GM12873 (cell line): ENCODE measurements around the gene IPO9.

Experiments
- TF ChIP-seq, protein P1 (sequence below): IDR thresholded peaks from 2 replicates; pipeline ENCODE4 v1.5.1; 2012; ENCODE audit warnings: low read depth, mild to moderate bottlenecking, moderate library complexity, low read length, control low read depth; ENCODE audit not compliant: insufficient read depth; ENCODE audit errors: missing control alignments

Gene IPO9

DNA sequence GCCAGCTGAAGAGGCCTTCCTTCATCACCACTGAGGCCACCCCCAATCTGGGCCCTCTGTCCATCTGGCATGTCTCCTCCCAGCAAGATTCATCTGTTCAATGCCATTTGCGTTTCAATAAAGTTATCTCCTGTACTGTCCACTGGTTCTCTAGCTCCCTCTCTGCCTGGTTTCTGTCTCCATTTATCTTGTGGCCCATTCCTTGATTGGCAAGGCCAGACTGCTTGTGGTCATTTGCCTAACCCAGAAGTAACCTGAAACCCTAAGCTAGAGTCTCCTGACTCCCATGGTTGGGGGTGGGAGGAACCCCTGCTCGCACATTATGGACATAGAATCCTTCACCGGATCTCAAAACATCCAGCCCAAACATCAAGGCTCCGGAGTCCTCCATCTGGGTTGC, 2.1 kb upstream of the IPO9 start:
- TF ChIP-seq, protein P1, sequence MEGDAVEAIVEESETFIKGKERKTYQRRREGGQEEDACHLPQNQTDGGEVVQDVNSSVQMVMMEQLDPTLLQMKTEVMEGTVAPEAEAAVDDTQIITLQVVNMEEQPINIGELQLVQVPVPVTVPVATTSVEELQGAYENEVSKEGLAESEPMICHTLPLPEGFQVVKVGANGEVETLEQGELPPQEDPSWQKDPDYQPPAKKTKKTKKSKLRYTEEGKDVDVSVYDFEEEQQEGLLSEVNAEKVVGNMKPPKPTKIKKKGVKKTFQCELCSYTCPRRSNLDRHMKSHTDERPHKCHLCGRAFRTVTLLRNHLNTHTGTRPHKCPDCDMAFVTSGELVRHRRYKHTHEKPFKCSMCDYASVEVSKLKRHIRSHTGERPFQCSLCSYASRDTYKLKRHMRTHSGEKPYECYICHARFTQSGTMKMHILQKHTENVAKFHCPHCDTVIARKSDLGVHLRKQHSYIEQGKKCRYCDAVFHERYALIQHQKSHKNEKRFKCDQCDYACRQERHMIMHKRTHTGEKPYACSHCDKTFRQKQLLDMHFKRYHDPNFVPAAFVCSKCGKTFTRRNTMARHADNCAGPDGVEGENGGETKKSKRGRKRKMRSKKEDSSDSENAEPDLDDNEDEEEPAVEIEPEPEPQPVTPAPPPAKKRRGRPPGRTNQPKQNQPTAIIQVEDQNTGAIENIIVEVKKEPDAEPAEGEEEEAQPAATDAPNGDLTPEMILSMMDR, result no peak

DNA sequence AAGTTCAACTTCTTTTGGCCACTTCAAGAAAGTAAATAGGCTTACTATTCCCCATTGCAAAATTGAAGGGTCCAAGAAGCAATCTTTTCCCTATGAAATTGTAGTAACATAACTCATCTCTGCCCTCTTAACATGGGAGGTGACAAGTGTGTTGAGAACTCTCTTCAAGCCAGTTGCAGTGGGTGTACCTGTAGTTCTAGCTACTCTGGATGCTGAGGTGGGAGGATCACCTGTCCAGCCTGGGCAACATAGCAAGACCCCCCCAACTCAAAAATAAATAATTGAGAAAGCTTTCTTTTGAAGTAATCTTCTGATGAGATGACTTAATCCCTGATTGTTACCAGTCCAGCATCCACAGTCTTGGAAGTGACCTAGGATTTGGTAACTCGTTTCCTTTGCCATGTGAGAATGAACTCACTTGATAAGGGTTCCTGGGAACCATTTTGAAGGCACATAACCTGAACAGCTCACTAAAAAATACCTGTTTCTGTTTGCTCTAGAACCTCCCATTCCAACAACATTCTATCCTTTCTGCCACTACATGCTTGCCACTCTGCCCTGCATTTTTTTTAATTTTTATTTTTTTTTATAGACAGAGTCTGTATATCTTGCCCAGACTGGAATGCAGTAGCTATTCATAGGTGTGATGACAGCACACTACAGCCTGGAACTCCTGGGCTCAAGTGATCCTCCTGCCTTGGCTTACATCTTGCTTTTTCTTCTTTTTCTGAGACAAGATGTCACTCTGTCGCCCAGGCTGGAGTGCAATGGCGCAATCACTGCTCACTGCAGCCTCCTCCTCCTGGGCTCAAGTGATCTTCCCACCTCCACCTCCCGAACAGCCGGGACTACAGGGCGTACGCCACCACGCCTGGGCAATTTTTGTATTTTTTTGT, 1.4 kb upstream of the IPO9 start:
- TF ChIP-seq, protein P1, result no peak

DNA sequence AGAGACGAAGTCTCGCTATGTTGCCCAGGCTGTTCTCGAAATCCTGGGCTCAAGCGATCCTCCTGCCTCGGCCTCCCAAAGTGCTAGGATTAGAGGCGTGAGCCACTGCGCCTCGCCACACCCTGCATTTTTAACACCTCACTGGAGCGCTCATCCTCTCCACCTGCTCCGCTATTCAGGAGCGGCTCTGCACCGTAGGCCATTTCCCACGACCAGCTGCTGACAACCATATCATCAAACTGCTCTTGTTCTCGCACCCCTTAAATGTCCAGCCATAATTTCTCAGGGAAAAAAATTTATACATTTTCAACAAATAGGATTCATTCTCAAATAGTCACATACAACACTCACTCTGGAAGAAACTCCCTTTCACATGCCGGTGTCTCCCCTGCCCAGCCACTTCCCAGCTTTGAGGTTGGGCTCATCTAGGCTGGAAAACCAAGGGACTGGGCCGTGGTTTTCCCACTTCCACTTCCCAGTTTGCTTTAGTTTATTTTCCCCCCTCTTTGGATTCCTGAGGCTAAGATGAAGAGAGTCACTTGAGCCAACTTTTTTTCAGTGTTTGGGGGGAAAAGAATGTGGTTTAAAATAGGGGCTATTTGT, 639 bp upstream of the IPO9 start:
- TF ChIP-seq, protein P1, result no peak

DNA sequence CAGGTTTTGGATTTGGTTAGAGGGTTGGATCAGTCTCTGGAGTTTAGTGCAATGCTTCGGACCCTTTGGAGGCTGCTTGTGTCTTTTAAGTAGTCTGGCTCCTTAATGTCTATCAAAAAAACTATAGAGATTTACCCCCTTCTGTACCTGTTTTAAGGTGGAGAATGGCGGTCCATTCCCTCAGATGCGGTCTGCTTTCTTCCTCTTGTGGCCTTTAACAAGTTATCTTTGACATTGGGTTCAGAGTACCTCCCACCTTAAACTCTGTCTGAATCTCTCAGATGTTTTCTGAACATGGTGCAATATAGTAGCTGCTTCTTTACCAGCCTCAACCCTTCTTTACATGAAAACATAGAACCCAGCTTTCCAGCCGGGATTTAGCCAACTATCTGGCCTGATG, 2.4 kb downstream of the IPO9 start:
- TF ChIP-seq, protein P1, result no peak

DNA sequence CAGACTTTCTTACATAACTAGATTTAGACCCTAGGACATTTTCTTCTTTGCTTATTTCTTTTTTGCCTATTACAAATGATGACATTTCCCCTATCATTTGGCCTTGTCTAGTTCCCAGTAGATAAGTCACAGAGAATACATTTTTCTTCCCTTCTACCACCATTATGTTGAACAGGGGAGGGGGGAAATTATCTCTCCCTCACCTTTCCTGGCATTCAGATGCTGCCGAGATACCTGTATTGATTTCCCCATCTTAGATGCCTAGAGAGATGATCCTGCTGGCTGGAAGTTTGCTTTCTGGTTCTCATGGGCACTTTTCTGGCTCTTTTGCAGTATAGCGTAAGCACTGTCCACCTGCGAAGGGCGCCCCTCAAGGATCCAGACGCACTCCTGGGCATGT, 5.7 kb downstream of the IPO9 start:
- TF ChIP-seq, protein P1, result no peak

DNA sequence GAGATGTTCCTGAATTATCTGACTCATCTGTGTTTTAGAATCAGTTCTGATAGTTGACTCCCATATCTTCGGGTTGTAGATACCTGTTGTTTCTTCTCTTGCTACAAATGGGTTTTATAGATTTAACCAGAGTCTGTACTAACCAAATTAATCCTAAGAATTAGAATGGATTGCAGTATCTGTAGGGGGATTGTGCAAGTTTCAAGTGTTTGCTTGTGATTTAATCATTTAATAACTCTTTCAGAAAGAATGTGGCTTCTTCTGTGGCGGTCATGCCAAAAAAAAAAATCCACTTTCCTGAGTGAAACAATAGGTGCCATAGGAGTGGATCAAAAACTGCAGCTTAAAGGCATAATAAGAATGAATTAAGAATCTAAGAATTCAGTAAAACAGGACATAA, 9.4 kb downstream of the IPO9 start:
- TF ChIP-seq, protein P1, result no peak

DNA sequence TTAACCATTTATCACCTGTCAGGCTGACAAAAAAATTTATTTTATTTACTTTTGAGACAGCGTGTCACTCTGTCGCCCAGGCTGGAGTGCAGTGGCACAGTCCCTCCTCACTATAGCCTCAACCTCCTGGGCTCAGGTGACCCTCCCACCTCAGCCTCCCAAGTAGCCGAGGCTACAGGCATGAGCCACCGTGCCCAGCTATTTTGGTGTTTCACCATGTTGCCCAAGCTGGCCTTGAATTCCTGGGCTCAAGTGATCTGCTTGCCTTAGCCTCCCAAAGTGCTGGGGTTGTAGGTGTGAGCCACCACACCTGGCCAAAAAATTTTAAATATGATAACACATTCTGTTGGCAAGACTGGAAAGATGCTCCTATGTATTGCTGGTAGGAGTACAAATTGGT, 11.1 kb downstream of the IPO9 start:
- TF ChIP-seq, protein P1, result no peak
